A549 treated with ZK216348 at 1 μM for 4 hours (cell line): ENCODE results near the gene EEF1AKMT2. TPM values are rescaled to one million over a fixed set of nuclear protein-coding genes. Genes with fewer than 3 reads are reported as not detected.

ENCODE experiments used
- total RNA-seq: library from RNA; stranded (reverse); fragments of 200-300 nt; extraction: Qiagen RNA extraction; gene quantifications from 5 replicates; pipeline ENCODE4 v1.2.3, GENCODE V29; 2022; ENCODE audit warnings: low read depth

The EEF1AKMT2 gene
- 13.7 to 23.5 TPM (median 18.9 TPM) in 5 replicates for total RNA-seq

DNA sequence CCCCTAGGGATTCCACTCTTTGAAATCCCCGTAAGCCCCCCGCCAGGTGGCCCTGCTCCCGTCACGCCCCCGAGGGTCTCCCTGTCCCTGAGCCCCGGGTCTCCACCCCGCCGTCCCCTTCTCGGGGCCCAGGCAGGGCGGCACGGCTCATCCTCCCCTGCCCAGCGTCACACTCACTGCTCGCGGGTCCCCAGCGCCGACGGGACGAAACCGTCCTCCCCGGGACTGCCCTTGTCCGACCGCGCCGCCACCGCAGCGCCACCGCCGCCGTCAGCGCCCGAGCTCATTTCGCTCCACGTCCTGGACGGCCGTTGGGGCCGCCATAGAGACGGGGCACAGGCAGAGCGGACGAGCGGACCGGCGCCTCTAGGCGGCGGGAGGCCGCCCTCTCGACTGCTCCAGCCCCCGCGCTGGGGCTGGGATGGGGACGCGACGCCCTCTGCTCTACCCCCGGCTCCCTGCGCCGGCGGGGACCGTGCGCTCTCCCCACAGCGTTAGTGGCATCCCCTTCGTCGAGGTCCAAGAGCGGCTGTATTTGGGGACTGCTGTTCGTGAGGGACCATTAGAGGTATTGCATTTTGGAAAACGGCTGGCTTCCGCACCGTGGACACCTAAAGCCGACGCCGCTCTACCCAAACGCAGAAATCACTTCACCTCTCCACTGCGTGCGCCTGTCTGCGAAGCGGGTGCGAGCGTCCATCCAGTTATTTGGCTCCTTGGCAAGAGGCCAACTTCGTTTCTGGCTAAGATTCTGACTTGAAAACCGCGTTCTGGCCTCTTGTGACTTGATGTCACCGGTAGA, at the start of gene EEF1AKMT2:
Gene EEF1AKMT2 (minus strand): TSS at position 341 of the 802 bp plus-strand sequence. CDS start 54 bp downstream, at position 287.

DNA sequence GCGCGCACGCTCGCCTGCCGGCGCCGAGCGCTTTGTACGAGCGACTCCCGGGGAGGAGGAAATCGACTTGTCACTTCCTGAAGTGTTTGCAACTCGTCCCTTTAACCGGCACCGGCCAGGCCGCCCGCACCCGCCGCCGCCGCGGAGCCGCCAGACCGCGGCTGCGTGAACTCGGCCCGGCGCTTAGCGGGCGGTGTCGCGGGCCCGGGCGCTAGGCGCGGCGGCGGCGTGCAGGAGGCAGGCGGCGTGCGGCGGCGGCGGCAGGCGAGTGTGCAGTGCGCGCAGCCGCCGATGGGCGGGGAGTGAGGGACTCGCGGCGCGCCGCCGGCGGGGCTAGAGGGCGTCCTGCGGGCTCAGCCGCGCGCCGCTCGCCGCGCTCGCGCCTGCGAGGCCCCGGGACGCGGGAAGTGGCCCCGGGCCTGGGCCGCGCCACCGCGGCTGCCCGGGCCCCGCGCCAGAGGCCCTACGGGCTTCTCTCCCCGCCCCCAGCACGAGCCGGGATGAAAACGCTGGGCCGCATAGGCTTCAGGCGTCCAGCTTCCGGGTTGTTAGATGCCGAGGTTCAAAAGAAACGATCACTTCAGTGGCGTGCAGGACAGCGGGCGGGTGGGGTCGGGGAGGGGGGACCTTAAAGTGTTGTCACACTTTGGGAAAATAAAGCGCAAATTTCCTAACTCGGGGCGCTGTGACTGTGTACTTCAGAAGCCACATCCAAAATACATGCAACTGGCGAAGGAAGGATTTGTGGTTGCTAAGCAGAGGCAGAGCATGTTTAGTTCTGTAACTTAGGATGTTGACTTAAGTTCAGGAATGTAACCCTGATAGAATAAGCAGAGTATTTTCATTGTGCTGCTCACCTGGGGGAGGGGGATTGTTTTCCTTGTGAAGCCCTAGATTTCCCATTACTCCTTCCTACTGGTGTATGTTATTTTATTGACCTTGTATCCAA, 47.3 kb downstream of the EEF1AKMT2 start, which contains the start of gene FAM53B:
Gene FAM53B (minus strand): TSS at position 277 of the 949 bp plus-strand sequence. CDS start 37,665 bp downstream, outside the sequence.

Other genes starting within 250 kb of the EEF1AKMT2 start
- gene FAM53B, start 47.5 kb downstream of the EEF1AKMT2 start, total RNA-seq = 6.9 to 13.3 TPM (median 12.7 TPM) in 5 replicates
- gene ABRAXAS2, start 9.9 kb upstream of the EEF1AKMT2 start, total RNA-seq = 11.9 to 19.0 TPM (median 15.7 TPM) in 5 replicates
- 6.4 to 10.2 TPM (median 9.5 TPM) in 5 replicates for gene ZRANB1, start 150.2 kb upstream of the EEF1AKMT2 start, total RNA-seq